HUDEP-2 (cell line): ENCODE data around the gene BTNL2.
"Not testable (repeated sequence)": the region's sequence is repeated elsewhere in the genome, so short reads cannot be mapped to it uniquely, and the experiment has no call there.

Source experiments
- DNase-seq, 76 experiments: peaks; one replicate each; lab custom pipeline; 2025; ENCODE audit not compliant: unreplicated experiment in 76 of 76; lab: John Stamatoyannopoulos, UW

Gene BTNL2

GRCh38 chr6:32371803-32372202 is 35.2 kb downstream of the BTNL2 start, which contains the start of gene TSBP1:
TSBP1 (minus strand) TSS chr6:32371903; CDS start chr6:32371706, 197 bp downstream.
- DNase-seq: no peak

- DNase-seq: no peak
These were observed 35.8 kb downstream of the BTNL2 start for GRCh38 chr6:32371229-32371628.

- no peak for DNase-seq
These were observed 36.5 kb downstream of the BTNL2 start for GRCh38 chr6:32370505-32370904.

GRCh38 chr6:32369660-32370059 is 37.3 kb downstream of the BTNL2 start:
- DNase-seq: no peak

- DNase-seq: no peak
These were observed 39.3 kb downstream of the BTNL2 start for GRCh38 chr6:32367644-32368043.

- DNase-seq: not testable (repeated sequence)
These were observed 47.8 kb downstream of the BTNL2 start for GRCh38 chr6:32359225-32359624.

- not testable (repeated sequence) for DNase-seq
These were observed 48.4 kb downstream of the BTNL2 start for GRCh38 chr6:32358548-32358947.

- DNase-seq: no peak
These were observed 52.0 kb downstream of the BTNL2 start for GRCh38 chr6:32355018-32355417.

- no peak for DNase-seq
These were observed 53.6 kb downstream of the BTNL2 start for GRCh38 chr6:32353348-32353747.
